ENCODE results near the gene NKD2.

GRCh38 chr5:1040571-1040970 is 32.0 kb downstream of the NKD2 start:
- TF ChIP-seq REST (IDR thresholded peaks at IDR 0.05; ENCODE audit: insufficient read depth in 1 of 2, low read depth in 2 of 2, low read length in 2 of 2) (no peak), TAF1 (IDR thresholded peaks at IDR 0.05; ENCODE audit: borderline replicate concordance, insufficient read depth, low read length) (no peak), POLR2AphosphoS5 (IDR thresholded peaks at IDR 0.05; ENCODE audit: low read depth, low read length) (no peak)

All from PFSK-1 (cell line).